HG03521 (cell line): ENCODE measurements around the gene FAM240A.
"Not testable (repeated sequence)": the region's sequence is repeated elsewhere in the genome, so short reads cannot be mapped to it uniquely, and the experiment has no call there.

Source experiments
- ATAC-seq: cut with Tn5 transposase; IDR thresholded peaks from one replicate; pipeline ENCODE4 v1.9.1; 2021; ENCODE audit warnings: mild to moderate bottlenecking, moderate library complexity; ENCODE audit not compliant: unreplicated experiment

The FAM240A gene

GRCh38 chr3:46612324-46612723 is at the start of gene FAM240A:
FAM240A (plus strand) TSS chr3:46612525; CDS start chr3:46612684, 159 bp downstream.
- no peak for ATAC-seq

GRCh38 chr3:46564190-46565021 is 47.9 kb upstream of the FAM240A start:
- no peak for ATAC-seq

- no peak for ATAC-seq
These were observed 47.2 kb upstream of the FAM240A start for GRCh38 chr3:46565077-46565476.

- no peak for ATAC-seq
These were observed 46.7 kb upstream of the FAM240A start for GRCh38 chr3:46565607-46566039.

GRCh38 chr3:46566040-46566641 is 46.2 kb upstream of the FAM240A start, which contains the start of gene LRRC2:
LRRC2 (minus strand) TSS chr3:46566302; CDS start chr3:46551591, 14,711 bp downstream.
- no peak for ATAC-seq

GRCh38 chr3:46571684-46572083 is 40.6 kb upstream of the FAM240A start:
- ATAC-seq: no peak

- ATAC-seq: no peak
These were observed 38.6 kb upstream of the FAM240A start for GRCh38 chr3:46573701-46574100.

- ATAC-seq: no peak
These were observed 38.1 kb upstream of the FAM240A start for GRCh38 chr3:46574243-46574646.

- ATAC-seq: no peak
These were observed 37.3 kb upstream of the FAM240A start for GRCh38 chr3:46574881-46575576.

- ATAC-seq: no peak
These were observed 36.6 kb upstream of the FAM240A start for GRCh38 chr3:46575577-46576222.

- ATAC-seq: no peak
These were observed 35.9 kb upstream of the FAM240A start for GRCh38 chr3:46576386-46576785.

- no peak for ATAC-seq
These were observed 35.4 kb upstream of the FAM240A start for GRCh38 chr3:46576879-46577278.

- not testable (repeated sequence) for ATAC-seq
These were observed 34.6 kb upstream of the FAM240A start for GRCh38 chr3:46577580-46578249.

GRCh38 chr3:46578973-46579755 is 33.2 kb upstream of the FAM240A start:
- ATAC-seq: no peak

- no peak for ATAC-seq
These were observed 32.5 kb upstream of the FAM240A start for GRCh38 chr3:46579756-46580286.

- ATAC-seq: no peak
These were observed 31.6 kb upstream of the FAM240A start for GRCh38 chr3:46580675-46581074.

GRCh38 chr3:46584598-46585467 is 27.5 kb upstream of the FAM240A start:
- ATAC-seq: no peak
